ENCODE measurements around the gene C16orf74.

The C16orf74 gene

GRCh38 chr16:85718153-85718477, 32.8 kb downstream of the C16orf74 start:
- in situ Hi-C loops (cut with MboI; ENCODE audit: low sequenced_read_pairs, unreplicated experiment): no loop called here
- no peak for TF ChIP-seq CTCF (IDR thresholded peaks at IDR 0.05; ENCODE audit: borderline replicate concordance, control extremely low read depth, extremely low read depth, insufficient read depth, missing control alignments)
- DNase-seq (ENCODE audit: low spot score): no peak

GRCh38 chr16:85717393-85718152, 33.3 kb downstream of the C16orf74 start:
- peak; percentile 86 for DNase-seq (ENCODE audit: low spot score)
- peak; percentile 38 for TF ChIP-seq CTCF (IDR thresholded peaks at IDR 0.05; ENCODE audit: borderline replicate concordance, control extremely low read depth, extremely low read depth, insufficient read depth, missing control alignments)
- in situ Hi-C loops (cut with MboI; ENCODE audit: low sequenced_read_pairs, unreplicated experiment): no loop called here

GRCh38 chr16:85716680-85717038, 34.2 kb downstream of the C16orf74 start:
- no peak for DNase-seq (ENCODE audit: low spot score)
- in situ Hi-C loops (cut with MboI; ENCODE audit: low sequenced_read_pairs, unreplicated experiment): no loop called here
- no peak for TF ChIP-seq CTCF (IDR thresholded peaks at IDR 0.05; ENCODE audit: borderline replicate concordance, control extremely low read depth, extremely low read depth, insufficient read depth, missing control alignments)

GRCh38 chr16:85716022-85716679, 34.7 kb downstream of the C16orf74 start:
- no peak for TF ChIP-seq CTCF (IDR thresholded peaks at IDR 0.05; ENCODE audit: borderline replicate concordance, control extremely low read depth, extremely low read depth, insufficient read depth, missing control alignments)
- no peak for DNase-seq (ENCODE audit: low spot score)
- in situ Hi-C loops (cut with MboI; ENCODE audit: low sequenced_read_pairs, unreplicated experiment): no loop called here

GRCh38 chr16:85715169-85716021, 35.5 kb downstream of the C16orf74 start:
- DNase-seq (ENCODE audit: low spot score): no peak
- in situ Hi-C loops (cut with MboI; ENCODE audit: low sequenced_read_pairs, unreplicated experiment): no loop called here
- no peak for TF ChIP-seq CTCF (IDR thresholded peaks at IDR 0.05; ENCODE audit: borderline replicate concordance, control extremely low read depth, extremely low read depth, insufficient read depth, missing control alignments)

GRCh38 chr16:85712801-85713200, 38.1 kb downstream of the C16orf74 start:
- TF ChIP-seq CTCF (IDR thresholded peaks at IDR 0.05; ENCODE audit: borderline replicate concordance, control extremely low read depth, extremely low read depth, insufficient read depth, missing control alignments): no peak
- in situ Hi-C loops (cut with MboI; ENCODE audit: low sequenced_read_pairs, unreplicated experiment): no loop called here
- DNase-seq (ENCODE audit: low spot score): no peak
